Smooth muscle cell (in vitro differentiated cells): ENCODE results near the gene NUCKS1. TPM values are rescaled to one million over a fixed set of nuclear protein-coding genes. Genes with fewer than 3 reads are reported as not detected.

ENCODE experiments used
- DNase-seq: peaks from one replicate; lab custom pipeline; 2025; ENCODE audit not compliant: unreplicated experiment; lab: John Stamatoyannopoulos, UW
- H2AFZ ChIP-seq: fragments of 200-600 bp; sonication (generic); 2 replicates; pipeline ENCODE4 v1.6.0; 2016; ENCODE audit warnings: antibody characterized with exemption, low read depth, mild to moderate bottlenecking
- H3F3A ChIP-seq: fragments of 200-600 bp; sonication (generic); 2 replicates; pipeline ENCODE4 v1.6.0; 2017; ENCODE audit warnings: antibody characterized with exemption, low read depth
- H3K27ac ChIP-seq: fragments of 200-600 bp; sonication (generic); 2 replicates; pipeline ENCODE4 v1.5.1; 2016; ENCODE audit warnings: low read depth, mild to moderate bottlenecking
- H3K27me3 ChIP-seq: fragments of 200-600 bp; sonication (generic); 2 replicates; pipeline ENCODE4 v1.6.1; 2016; ENCODE audit warnings: low read depth, mild to moderate bottlenecking
- H3K36me3 ChIP-seq: fragments of 200-600 bp; sonication (generic); 2 replicates; pipeline ENCODE4 v1.5.1; 2016; ENCODE audit warnings: low read depth
- H3K4me1 ChIP-seq: fragments of 200-600 bp; sonication (generic); 2 replicates; pipeline ENCODE4 v1.5.1; 2016; ENCODE audit warnings: low read depth
- H3K4me2 ChIP-seq: fragments of 200-600 bp; sonication (generic); 2 replicates; pipeline ENCODE4 v1.6.0; 2016; ENCODE audit warnings: mild to moderate bottlenecking
- H3K4me3 ChIP-seq: fragments of 200-600 bp; sonication (generic); 2 replicates; pipeline ENCODE4 v1.5.1; 2016; ENCODE audit warnings: mild to moderate bottlenecking
- H3K79me2 ChIP-seq: fragments of 200-600 bp; sonication (generic); 2 replicates; pipeline ENCODE4 v1.6.0; 2016; ENCODE audit warnings: low read depth, mild to moderate bottlenecking
- H3K9ac ChIP-seq: fragments of 200-600 bp; sonication (generic); 2 replicates; pipeline ENCODE4 v1.6.0; 2016; ENCODE audit warnings: low read depth
- H3K9me3 ChIP-seq: fragments of 200-600 bp; sonication (generic); replicated peaks from 2 replicates; pipeline ENCODE4 v1.5.1; 2016; ENCODE audit warnings: low read depth
- H4K20me1 ChIP-seq: fragments of 200-600 bp; sonication (generic); 2 replicates; pipeline ENCODE4 v1.6.0; 2016; ENCODE audit warnings: low read depth
- CTCF ChIP-seq: fragments of 200-600 bp; sonication (generic); IDR thresholded peaks from 2 replicates; pipeline ENCODE4 v1.5.1; 2017; ENCODE audit warnings: borderline replicate concordance, mild to moderate bottlenecking, antibody characterized with exemption; ENCODE audit not compliant: insufficient read depth, poor library complexity, severe bottlenecking
- WGBS: methylation state at CpG from one replicate; pipeline ENCODE4 v1.1.7; 2016; ENCODE audit warnings: low lambda C conversion rate; 5-methylcytosine and 5-hydroxymethylcytosine counted together
- polyA plus RNA-seq: library from polyadenylated mRNA; unstranded; fragments of >200 nt; fragmentation: Nextera tagmentation; extraction: Ambion mirVana; gene quantifications from 2 replicates; pipeline ENCODE4 v1.2.1, GENCODE V29; 2016
- total RNA-seq: library from RNA; depleted of rRNA; stranded (reverse); fragments of >200 nt; gene quantifications from 2 replicates; pipeline ENCODE4 v1.2.3, GENCODE V29; 2014

Gene NUCKS1
- total and polyA plus RNA-seq, 2 experiments from 2014 or later, result 29.1 to 139 TPM

- H3K9ac ChIP-seq, result no peak overlapping the region
- H3K36me3 ChIP-seq, result no peaks in the 10 kb centered on the region
- no peak for TF ChIP-seq CTCF
- no peaks in the 10 kb centered on the region for H3K79me2 ChIP-seq
- H3K4me3 ChIP-seq, result no peak overlapping the region
- no peaks in the 10 kb centered on the region for H3F3A ChIP-seq
- no peak overlapping the region for H3K27ac ChIP-seq
- H3K4me2 ChIP-seq, result no peak overlapping the region
- H4K20me1 ChIP-seq, result no peaks in the 10 kb centered on the region
- H2AFZ ChIP-seq, result no peak overlapping the region
- peaks cover 6% of the 10 kb centered on the region for H3K4me1 ChIP-seq
- H3K27me3 ChIP-seq, result peaks cover 22% of the 10 kb centered on the region
- DNase-seq, result no peak
- WGBS, result 80% methylated on average over 8 of the region's 8 CpGs
- H3K9me3 ChIP-seq, result no peaks in the 10 kb centered on the region
These were observed 19.8 kb upstream of the NUCKS1 start for GRCh38 chr1:205769641-205770365.

DNA sequence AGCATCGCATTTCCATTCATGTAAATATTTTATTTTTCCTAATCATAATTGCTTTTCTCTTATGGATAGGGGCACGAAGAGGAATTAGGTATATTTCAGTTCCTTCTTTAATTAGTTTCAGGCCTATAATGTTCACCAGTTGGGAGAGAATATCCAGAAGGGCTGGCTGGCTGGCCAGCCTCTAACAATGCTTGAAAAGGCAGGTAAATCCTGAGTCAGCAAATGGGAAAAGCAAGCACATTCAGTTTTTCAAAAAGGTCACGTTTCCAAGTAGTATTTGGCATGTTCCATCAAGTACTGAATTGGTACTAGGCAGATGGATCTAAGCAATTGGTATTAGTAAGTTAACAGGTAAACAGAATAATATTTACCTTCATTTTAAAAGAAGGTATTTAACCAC lies 17.3 kb upstream of the NUCKS1 start:
- Histone ChIP-seq H3K9ac (no peak overlapping the region), H3K9me3 (no peaks in the 10 kb centered on the region), H3K27me3 (peaks cover under 1% of the 10 kb centered on the region), H3K36me3 (no peaks in the 10 kb centered on the region), H3K4me2 (no peak overlapping the region), H4K20me1 (no peaks in the 10 kb centered on the region), H3K4me3 (no peak overlapping the region), H3F3A (no peaks in the 10 kb centered on the region), H3K27ac (no peak overlapping the region), H3K79me2 (no peaks in the 10 kb centered on the region), H2AFZ (no peak overlapping the region), H3K4me1 (no peaks in the 10 kb centered on the region)
- DNase-seq, result no peak
- TF ChIP-seq CTCF, result no peak
- 82% methylated on average over 3 of the region's 3 CpGs for WGBS

GRCh38 chr1:205766570-205766969 lies 16.6 kb upstream of the NUCKS1 start:
- DNase-seq, result no peak
- H3K79me2 ChIP-seq, result no peaks in the 10 kb centered on the region
- H3K36me3 ChIP-seq, result no peaks in the 10 kb centered on the region
- no peaks in the 10 kb centered on the region for H4K20me1 ChIP-seq
- no peaks in the 10 kb centered on the region for H3K9me3 ChIP-seq
- H3K27me3 ChIP-seq, result no peaks in the 10 kb centered on the region
- H2AFZ ChIP-seq, result no peak overlapping the region
- no peak overlapping the region for H3K27ac ChIP-seq
- TF ChIP-seq CTCF, result no peak
- WGBS, result 78% methylated on average over 3 of the region's 3 CpGs
- no peak overlapping the region for H3K4me2 ChIP-seq
- no peaks in the 10 kb centered on the region for H3K4me1 ChIP-seq
- no peak overlapping the region for H3K9ac ChIP-seq
- H3K4me3 ChIP-seq, result no peak overlapping the region
- no peaks in the 10 kb centered on the region for H3F3A ChIP-seq

GRCh38 chr1:205766038-205766437 lies 16.1 kb upstream of the NUCKS1 start:
- no peak for TF ChIP-seq CTCF
- Histone ChIP-seq H3K4me1 (no peaks in the 10 kb centered on the region), H3K9me3 (no peaks in the 10 kb centered on the region), H3K27me3 (no peaks in the 10 kb centered on the region), H3K79me2 (no peaks in the 10 kb centered on the region), H3K27ac (no peak overlapping the region), H3K36me3 (no peaks in the 10 kb centered on the region), H3K4me3 (no peak overlapping the region), H3K4me2 (no peak overlapping the region), H3F3A (no peaks in the 10 kb centered on the region), H3K9ac (no peak overlapping the region), H4K20me1 (no peaks in the 10 kb centered on the region), H2AFZ (no peak overlapping the region)
- WGBS, result 71% methylated on average over 5 of the region's 5 CpGs
- DNase-seq, result no peak
